CD4-positive, alpha-beta memory T cell (primary cell): ENCODE results near the gene PCDHB6. TPM values are rescaled to one million over a fixed set of nuclear protein-coding genes. Genes with fewer than 3 reads are reported as not detected.
"Not testable (repeated sequence)": the region's sequence is repeated elsewhere in the genome, so short reads cannot be mapped to it uniquely, and the experiment has no call there.

Source experiments
- CTCF ChIA-PET: fragments of 350-600 bp; sonication (Branson Sonifier 250); formaldehyde crosslinking; loops from one replicate; lab custom pipeline; 2021; ENCODE audit warnings: inconsistent platforms; ENCODE audit not compliant: partially characterized antibody; lab: Charles Lee
- POLR2A ChIA-PET: fragments of 350-600 bp; sonication (Branson Sonifier 250); formaldehyde crosslinking; loops from one replicate; lab custom pipeline; 2021; ENCODE audit not compliant: partially characterized antibody; lab: Charles Lee
- DNase-seq, 5 donors: peaks; one replicate each; pipeline versions ENCODE4 v3.0.0 to v3.0.0-alpha.2; 2020 to 2022; ENCODE audit warnings: mixed read lengths in 1 of 5
- H3K27ac ChIP-seq: one replicate; pipeline ENCODE4 v1.7.0; 2013; ENCODE audit warnings: low read depth, low read length
- H3K27me3 ChIP-seq: 2 replicates; pipeline ENCODE4 v1.7.0; 2013; ENCODE audit warnings: mild to moderate bottlenecking, low read length, moderate library complexity; ENCODE audit not compliant: insufficient read depth
- H3K36me3 ChIP-seq: 2 replicates; pipeline ENCODE4 v1.7.0; 2013; ENCODE audit warnings: mild to moderate bottlenecking, low read length, moderate library complexity; ENCODE audit not compliant: insufficient read depth
- H3K4me1 ChIP-seq: 2 replicates; pipeline ENCODE4 v1.7.0; 2013; ENCODE audit warnings: mild to moderate bottlenecking, low read length, moderate library complexity; ENCODE audit not compliant: insufficient read depth
- H3K4me3 ChIP-seq, 2 donors: one replicate each; pipeline ENCODE4 v1.7.0; 2013; ENCODE audit warnings: low read length in 2 of 2, mild to moderate bottlenecking in 1 of 2
- H3K9me3 ChIP-seq, 2 donors: one replicate each; pipeline ENCODE4 v1.7.0; 2013; ENCODE audit warnings: low read length in 2 of 2, control low read depth in 1 of 2; ENCODE audit not compliant: control insufficient read depth in 1 of 2
- H3K27ac Mint-ChIP-seq, 7 donors: one replicate each; pipeline ENCODE4 v1.8.0; 2020 to 2021; ENCODE audit warnings: mixed read lengths in 7 of 7, mild to moderate bottlenecking in 6 of 7, inconsistent platforms in 3 of 7, moderate library complexity in 3 of 7
- H3K27me3 Mint-ChIP-seq, 2 donors: one replicate each; pipeline ENCODE4 v1.8.0; 2020 to 2021; ENCODE audit warnings: mixed read lengths in 2 of 2
- H3K36me3 Mint-ChIP-seq, 2 donors: one replicate each; pipeline ENCODE4 v1.8.0; 2020 to 2021; ENCODE audit warnings: mixed read lengths in 2 of 2, inconsistent platforms in 1 of 2, mild to moderate bottlenecking in 1 of 2
- H3K4me1 Mint-ChIP-seq, 4 donors: one replicate each; pipeline ENCODE4 v1.8.0; 2020 to 2021; ENCODE audit warnings: mixed read lengths in 4 of 4, mild to moderate bottlenecking in 1 of 4
- H3K4me3 Mint-ChIP-seq, 8 donors: one replicate each; pipeline ENCODE4 v1.8.0; 2020 to 2021; ENCODE audit warnings: mixed read lengths in 8 of 8, mild to moderate bottlenecking in 7 of 8, moderate library complexity in 6 of 8, inconsistent platforms in 3 of 8
- H3K9me3 Mint-ChIP-seq, 8 donors: one replicate each; pipeline ENCODE4 v1.8.0; 2020 to 2021; ENCODE audit warnings: mixed read lengths in 8 of 8, mild to moderate bottlenecking in 5 of 8, inconsistent platforms in 3 of 8, moderate library complexity in 1 of 8
- intact Hi-C: fragments of 100-400 bp; cut with micrococcal nuclease; formaldehyde crosslinking; loops from one replicate; pipeline ENCODE4 v1.15.1; 2023
- polyA plus RNA-seq, 2 donors: library from polyadenylated mRNA; unstranded; fragments of 300-500 nt; fragmentation: Illumina TruSeq; gene quantifications; one replicate each; pipeline ENCODE4 v1.2.3, GENCODE V29; 2021
- total RNA-seq, 2 experiments: library from RNA; stranded (reverse); gene quantifications; one replicate each; pipeline ENCODE4 v1.2.3, GENCODE V29; 2021

The PCDHB6 gene
- total and polyA plus RNA-seq, 4 experiments from 2014 or later, result not detected

DNA sequence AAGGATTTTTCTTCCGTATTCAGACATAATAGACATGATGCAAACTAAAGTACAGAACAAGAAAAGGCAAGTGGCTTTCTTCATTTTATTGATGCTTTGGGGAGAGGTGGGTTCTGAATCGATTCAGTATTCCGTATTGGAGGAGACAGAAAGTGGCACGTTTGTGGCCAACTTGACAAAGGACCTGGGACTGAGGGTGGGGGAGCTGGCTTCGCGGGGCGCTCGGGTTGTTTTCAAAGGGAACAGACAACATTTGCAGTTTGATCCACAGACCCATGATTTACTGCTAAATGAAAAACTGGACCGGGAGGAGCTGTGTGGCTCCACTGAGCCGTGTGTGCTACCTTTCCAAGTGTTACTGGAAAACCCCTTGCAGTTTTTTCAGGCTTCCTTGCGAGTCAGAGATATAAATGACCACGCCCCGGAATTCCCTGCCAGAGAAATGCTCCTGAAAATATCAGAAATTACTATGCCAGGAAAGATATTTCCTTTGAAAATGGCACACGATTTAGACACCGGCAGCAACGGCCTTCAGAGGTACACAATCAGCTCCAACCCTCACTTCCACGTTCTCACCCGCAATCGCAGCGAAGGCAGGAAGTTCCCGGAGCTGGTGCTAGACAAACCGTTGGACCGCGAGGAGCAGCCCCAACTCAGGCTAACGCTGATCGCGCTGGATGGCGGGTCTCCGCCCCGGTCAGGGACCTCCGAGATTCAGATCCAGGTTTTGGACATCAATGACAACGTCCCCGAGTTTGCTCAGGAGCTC is 551 bp downstream of the PCDHB6 start:
- CTCF ChIA-PET, result no interaction called here
- H3K9me3 ChIP-seq, result no peaks in the 10 kb centered on the region

DNA sequence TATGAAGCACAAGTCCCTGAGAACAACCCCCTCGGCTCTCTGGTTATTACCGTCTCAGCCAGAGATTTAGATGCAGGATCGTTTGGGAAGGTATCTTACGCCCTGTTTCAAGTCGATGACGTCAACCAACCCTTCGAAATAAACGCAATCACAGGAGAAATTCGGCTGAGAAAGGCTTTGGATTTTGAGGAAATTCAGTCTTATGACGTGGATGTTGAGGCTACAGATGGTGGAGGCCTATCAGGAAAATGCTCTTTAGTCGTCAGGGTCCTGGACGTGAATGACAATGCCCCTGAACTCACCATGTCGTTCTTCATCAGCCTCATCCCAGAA is 1.1 kb downstream of the PCDHB6 start:
- H3K27me3 ChIP-seq, result no peaks in the 10 kb centered on the region
- Mint-ChIP-seq H3K9me3 (peaks cover 0 to 46% (median 32%) of the 10 kb centered on the region in 8 donors), H3K4me3 (no peak overlapping the region), H3K27ac (no peak overlapping the region), H3K36me3 (peaks cover 0 to 8% of the 10 kb centered on the region in 2 donors), H3K4me1 (peaks cover 0 to 6% (median 4%) of the 10 kb centered on the region in 4 donors), H3K27me3 (peaks cover 21 to 27% of the 10 kb centered on the region in 2 donors)
- CTCF ChIA-PET, result no interaction called here
- H3K36me3 ChIP-seq, result no peaks in the 10 kb centered on the region
- no peaks in the 10 kb centered on the region for H3K4me1 ChIP-seq
- DNase-seq, result no peak
- no peak overlapping the region for H3K27ac ChIP-seq
- intact Hi-C loops, result no loop called here
- no peak overlapping the region for H3K4me3 ChIP-seq
- POLR2A ChIA-PET, result no interaction called here
- H3K9me3 ChIP-seq, result no peaks in the 10 kb centered on the region

More for the DNA sequence above, 551 bp downstream of the PCDHB6 start:
- H3K36me3 ChIP-seq, result no peaks in the 10 kb centered on the region
- Mint-ChIP-seq H3K4me1 (peaks cover 0 to 6% (median 4%) of the 10 kb centered on the region in 4 donors), H3K4me3 (peak overlapping the region in 5 of 8 donors; percentile 26 to 75 (median 72)), H3K27me3 (peaks cover 19 to 25% of the 10 kb centered on the region in 2 donors), H3K27ac (no peak overlapping the region), H3K9me3 (peaks cover 0 to 41% (median 28%) of the 10 kb centered on the region in 8 donors), H3K36me3 (peaks cover 0 to 8% of the 10 kb centered on the region in 2 donors)
- POLR2A ChIA-PET, result no interaction called here
- no peaks in the 10 kb centered on the region for H3K27me3 ChIP-seq
- no peak for DNase-seq
- no peak overlapping the region for H3K4me3 ChIP-seq
- intact Hi-C loops, result no loop called here
- H3K27ac ChIP-seq, result no peak overlapping the region
- H3K4me1 ChIP-seq, result no peaks in the 10 kb centered on the region

DNA sequence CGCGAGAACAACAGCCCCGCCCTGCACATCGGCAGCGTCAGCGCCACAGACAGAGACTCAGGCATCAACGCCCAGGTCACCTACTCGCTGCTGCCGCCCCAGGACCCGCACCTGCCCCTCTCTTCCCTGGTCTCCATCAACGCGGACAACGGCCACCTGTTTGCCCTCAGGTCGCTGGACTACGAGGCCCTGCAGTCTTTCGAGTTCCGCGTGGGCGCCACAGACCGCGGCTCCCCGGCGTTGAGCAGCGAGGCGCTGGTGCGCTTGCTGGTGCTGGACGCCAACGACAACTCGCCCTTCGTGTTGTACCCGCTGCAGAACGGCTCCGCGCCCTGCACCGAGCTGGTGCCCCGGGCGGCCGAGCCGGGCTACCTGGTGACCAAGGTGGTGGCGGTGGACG is 1.8 kb downstream of the PCDHB6 start:
- H3K27ac Mint-ChIP-seq, DNase-seq, H3K9me3 ChIP-seq, H3K4me3 Mint-ChIP-seq, H3K27me3 ChIP-seq, H3K36me3 ChIP-seq, H3K4me1 Mint-ChIP-seq, H3K27ac ChIP-seq, CTCF ChIA-PET, H3K36me3 Mint-ChIP-seq, intact Hi-C loops, POLR2A ChIA-PET, H3K4me1 ChIP-seq, H3K4me3 ChIP-seq: not testable (repeated sequence)
- Mint-ChIP-seq H3K27me3 (peaks cover 23 to 30% of the 10 kb centered on the region in 2 donors), H3K9me3 (peaks cover 0 to 52% (median 37%) of the 10 kb centered on the region in 8 donors)

DNA sequence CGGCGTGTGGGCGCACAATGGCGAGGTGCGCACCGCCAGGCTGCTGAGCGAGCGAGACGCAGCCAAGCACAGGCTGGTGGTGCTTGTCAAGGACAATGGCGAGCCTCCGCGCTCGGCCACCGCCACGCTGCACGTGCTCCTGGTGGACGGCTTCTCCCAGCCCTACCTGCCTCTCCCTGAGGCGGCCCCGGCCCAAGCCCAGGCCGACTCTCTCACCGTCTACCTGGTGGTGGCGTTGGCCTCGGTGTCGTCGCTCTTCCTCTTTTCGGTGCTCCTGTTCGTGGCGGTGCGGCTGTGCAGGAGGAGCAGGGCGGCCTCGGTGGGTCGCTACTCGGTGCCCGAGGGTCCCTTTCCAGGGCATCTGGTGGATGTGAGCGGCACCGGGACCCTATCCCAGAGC is 2.2 kb downstream of the PCDHB6 start:
- H3K4me1 ChIP-seq, CTCF ChIA-PET, H3K4me1 Mint-ChIP-seq, H3K4me3 ChIP-seq, H3K36me3 ChIP-seq, H3K27me3 ChIP-seq, H3K27ac Mint-ChIP-seq, DNase-seq, intact Hi-C loops, H3K36me3 Mint-ChIP-seq, H3K27ac ChIP-seq, H3K4me3 Mint-ChIP-seq, H3K9me3 ChIP-seq, POLR2A ChIA-PET: not testable (repeated sequence)
- peaks cover 0 to 56% (median 41%) of the 10 kb centered on the region in 8 donors for H3K9me3 Mint-ChIP-seq
- peaks cover 28 to 31% of the 10 kb centered on the region in 2 donors for H3K27me3 Mint-ChIP-seq

DNA sequence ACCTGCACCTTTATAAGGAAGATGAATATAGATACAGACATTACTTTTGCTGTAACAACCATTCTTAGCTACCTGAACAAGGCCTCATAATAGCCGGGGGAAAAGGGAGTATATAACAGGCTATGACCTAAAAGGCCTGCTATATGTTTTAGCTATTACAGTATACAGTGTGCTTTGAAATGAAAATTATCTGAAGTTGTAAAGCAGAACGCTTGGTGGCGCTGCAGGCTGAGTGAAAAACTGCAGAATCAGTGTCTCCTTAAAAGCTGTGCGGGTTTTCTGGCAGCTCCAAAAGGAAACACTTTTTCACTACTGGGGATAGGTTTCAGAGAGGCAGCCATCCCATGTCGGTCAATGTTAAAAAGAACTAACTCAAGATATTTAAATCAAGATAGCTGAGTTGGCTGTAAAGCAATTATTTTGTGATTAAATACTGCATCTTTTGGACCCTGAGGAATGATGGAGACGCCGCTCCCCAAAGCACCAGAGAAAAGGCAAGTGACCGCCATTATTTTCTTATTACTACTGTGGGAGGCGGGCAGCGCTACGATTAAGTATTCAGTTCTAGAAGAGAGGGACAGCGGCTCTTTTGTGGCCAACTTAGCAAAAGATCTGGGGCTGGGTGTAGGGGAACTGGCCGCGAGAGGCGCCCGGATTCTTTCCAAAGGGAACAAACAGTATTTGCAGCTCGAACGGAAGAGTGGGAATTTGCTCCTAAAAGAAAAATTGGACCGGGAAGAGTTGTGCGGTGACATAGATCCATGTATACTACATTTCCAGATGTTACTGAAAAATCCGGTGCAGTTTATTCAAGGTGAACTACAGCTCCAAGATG is 5.9 kb downstream of the PCDHB6 start:
- Histone ChIP-seq H3K4me1 (no peaks in the 10 kb centered on the region), H3K27ac (no peak overlapping the region), H3K36me3 (no peaks in the 10 kb centered on the region), H3K27me3 (no peaks in the 10 kb centered on the region), H3K9me3 (no peaks in the 10 kb centered on the region), H3K4me3 (no peak overlapping the region)
- Mint-ChIP-seq H3K27ac (no peak overlapping the region), H3K4me3 (no peak overlapping the region), H3K36me3 (peaks cover 1 to 3% of the 10 kb centered on the region in 2 donors), H3K9me3 (peaks cover 0 to 53% (median 42%) of the 10 kb centered on the region in 8 donors), H3K27me3 (peaks cover 24 to 27% of the 10 kb centered on the region in 2 donors), H3K4me1 (peaks cover 0 to 2% (median 0%) of the 10 kb centered on the region in 4 donors)
- intact Hi-C loops, result no loop called here
- ChIA-PET CTCF (no interaction called here), POLR2A (no interaction called here)
- no peak for DNase-seq

DNA sequence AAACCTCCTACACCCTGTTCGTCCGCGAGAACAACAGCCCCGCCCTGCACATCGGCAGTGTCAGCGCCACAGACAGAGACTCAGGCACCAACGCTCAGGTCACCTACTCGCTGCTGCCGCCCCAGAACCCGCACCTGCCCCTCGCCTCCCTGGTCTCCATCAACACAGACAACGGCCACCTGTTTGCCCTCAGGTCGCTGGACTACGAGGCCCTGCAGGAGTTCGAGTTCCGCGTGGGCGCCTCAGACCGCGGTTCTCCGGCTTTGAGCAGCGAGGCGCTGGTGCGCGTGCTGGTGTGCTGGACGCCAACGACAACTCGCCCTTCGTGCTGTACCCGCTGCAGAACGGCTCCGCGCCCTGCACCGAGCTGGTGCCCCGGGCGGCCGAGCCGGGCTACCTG is 7.5 kb downstream of the PCDHB6 start:
- H3K4me1 ChIP-seq, DNase-seq, H3K4me3 Mint-ChIP-seq, intact Hi-C loops, H3K4me1 Mint-ChIP-seq, POLR2A ChIA-PET, H3K27me3 ChIP-seq, H3K36me3 Mint-ChIP-seq, H3K9me3 ChIP-seq, H3K27ac ChIP-seq, H3K4me3 ChIP-seq, CTCF ChIA-PET, H3K27ac Mint-ChIP-seq, H3K36me3 ChIP-seq: not testable (repeated sequence)
- Mint-ChIP-seq H3K9me3 (peaks cover 2 to 44% (median 33%) of the 10 kb centered on the region in 8 donors), H3K27me3 (peaks cover 19 to 26% of the 10 kb centered on the region in 2 donors)

DNA sequence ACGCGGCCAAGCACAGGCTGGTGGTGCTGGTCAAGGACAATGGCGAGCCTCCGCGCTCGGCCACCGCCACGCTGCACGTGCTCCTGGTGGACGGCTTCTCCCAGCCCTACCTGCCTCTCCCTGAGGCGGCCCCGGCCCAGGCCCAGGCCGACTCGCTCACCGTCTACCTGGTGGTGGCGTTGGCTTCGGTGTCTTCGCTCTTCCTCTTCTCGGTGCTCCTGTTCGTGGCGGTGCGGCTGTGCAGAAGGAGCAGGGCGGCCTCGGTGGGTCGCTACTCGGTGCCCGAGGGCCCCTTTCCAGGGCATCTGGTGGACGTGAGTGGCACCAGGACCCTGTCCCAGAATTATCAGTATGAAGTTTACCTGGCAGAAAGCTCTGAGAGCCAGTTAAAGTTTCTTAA is 8.0 kb downstream of the PCDHB6 start:
- H3K27ac ChIP-seq, intact Hi-C loops, CTCF ChIA-PET, H3K27ac Mint-ChIP-seq, H3K36me3 ChIP-seq, H3K4me1 ChIP-seq, H3K4me3 ChIP-seq, DNase-seq, H3K4me3 Mint-ChIP-seq, H3K36me3 Mint-ChIP-seq, H3K4me1 Mint-ChIP-seq, H3K9me3 ChIP-seq, H3K27me3 ChIP-seq, POLR2A ChIA-PET: not testable (repeated sequence)
- peaks cover 19 to 26% of the 10 kb centered on the region in 2 donors for H3K27me3 Mint-ChIP-seq
- peaks cover 2 to 41% (median 32%) of the 10 kb centered on the region in 8 donors for H3K9me3 Mint-ChIP-seq
